GM18870 (cell line): ENCODE measurements around the gene CACNA1S.

ENCODE experiments used
- ATAC-seq: cut with Tn5 transposase; IDR thresholded peaks from one replicate; pipeline ENCODE4 v1.9.1; 2021; ENCODE audit warnings: moderate library complexity; ENCODE audit not compliant: unreplicated experiment

Gene CACNA1S

DNA sequence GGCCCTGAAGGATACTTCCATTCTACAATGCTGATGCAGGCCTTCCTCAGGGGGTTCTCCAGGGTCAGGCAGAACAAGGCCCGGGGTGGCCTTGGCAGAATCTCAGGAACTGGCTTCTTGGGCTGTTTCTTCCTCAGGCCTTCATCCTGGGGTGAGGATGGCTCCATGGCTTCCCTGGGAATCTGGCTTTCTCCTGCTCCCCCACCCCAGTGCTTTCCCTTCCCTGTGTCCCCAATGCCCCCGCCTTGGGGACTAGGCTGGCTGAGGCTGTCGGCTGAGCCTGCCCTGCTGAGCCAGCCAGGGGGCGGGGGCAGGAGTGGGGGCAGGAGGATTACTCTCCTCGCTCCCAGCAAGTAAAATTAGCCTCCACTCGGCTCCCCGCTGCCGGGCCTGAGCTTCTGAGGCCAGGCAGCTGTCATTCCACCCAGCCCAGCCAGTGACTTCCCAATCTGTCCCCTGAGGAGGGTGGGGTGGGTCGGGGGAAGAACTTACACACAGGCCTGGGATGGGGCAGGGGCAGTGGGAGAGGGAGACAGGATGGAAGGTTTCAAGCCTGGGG, at the start of gene CACNA1S:
TSS of gene CACNA1S (minus strand) at position 254 of the 559 bp plus-strand sequence. CDS start at position 167, 87 bp downstream.
- no peak for ATAC-seq

DNA sequence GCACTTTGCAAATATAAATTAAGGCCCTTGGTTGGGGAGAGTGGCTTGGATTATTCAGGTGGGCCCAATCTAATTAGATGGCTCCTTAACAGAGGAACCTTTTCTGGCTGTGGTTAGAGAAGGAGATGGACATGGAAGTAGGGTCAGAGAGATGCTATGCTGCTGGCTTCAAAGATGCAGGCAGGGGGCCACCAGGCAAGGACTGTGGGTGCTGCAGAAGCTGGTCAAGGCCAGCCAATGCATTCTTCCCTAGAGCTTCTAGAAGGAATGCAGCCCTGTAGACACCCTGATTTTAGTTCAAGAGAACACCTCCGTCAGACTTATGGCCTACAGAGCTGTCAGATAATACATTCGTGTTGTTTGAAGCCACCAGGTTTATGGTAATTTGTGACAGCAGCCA, 45.7 kb upstream of the CACNA1S start:
- ATAC-seq = no peak

DNA sequence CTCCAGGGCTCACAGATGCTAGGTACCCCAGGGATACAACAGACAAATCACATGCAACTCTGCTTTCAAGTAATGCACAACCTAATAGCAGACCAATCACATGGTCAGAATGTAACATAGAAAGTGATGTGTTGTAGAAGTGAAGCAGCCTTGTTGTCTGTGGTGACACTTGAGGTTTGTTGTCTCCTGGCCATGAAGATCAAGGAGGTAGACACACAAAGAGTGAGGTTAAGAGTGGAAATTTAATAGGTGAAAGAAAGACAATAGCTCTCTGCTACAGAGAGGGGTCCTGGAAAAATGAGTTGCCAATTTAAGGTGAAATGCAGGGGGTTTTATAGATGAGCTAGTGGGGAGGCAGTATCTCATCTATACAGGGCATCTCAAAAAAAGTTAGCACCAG, 44.6 kb upstream of the CACNA1S start:
- no peak for ATAC-seq

DNA sequence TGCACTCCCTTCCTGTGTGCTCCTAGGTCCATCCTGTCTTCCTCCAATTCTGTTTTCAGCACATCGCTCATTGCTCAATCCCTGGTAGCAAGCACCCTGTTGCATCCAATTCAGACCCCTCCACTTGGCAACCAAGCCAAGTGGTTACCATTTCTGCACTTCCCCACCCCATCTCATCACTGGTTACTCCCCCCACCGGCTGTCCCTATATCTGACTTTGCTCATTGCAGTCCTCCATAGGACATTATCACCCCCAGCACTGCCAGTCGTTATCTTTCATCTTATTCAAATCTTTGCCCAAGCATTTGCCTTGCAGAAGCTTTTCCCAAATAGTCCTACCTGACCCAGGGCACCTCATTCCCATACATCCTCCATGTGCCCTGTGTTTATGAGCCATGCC, 44.1 kb upstream of the CACNA1S start:
- ATAC-seq = no peak

DNA sequence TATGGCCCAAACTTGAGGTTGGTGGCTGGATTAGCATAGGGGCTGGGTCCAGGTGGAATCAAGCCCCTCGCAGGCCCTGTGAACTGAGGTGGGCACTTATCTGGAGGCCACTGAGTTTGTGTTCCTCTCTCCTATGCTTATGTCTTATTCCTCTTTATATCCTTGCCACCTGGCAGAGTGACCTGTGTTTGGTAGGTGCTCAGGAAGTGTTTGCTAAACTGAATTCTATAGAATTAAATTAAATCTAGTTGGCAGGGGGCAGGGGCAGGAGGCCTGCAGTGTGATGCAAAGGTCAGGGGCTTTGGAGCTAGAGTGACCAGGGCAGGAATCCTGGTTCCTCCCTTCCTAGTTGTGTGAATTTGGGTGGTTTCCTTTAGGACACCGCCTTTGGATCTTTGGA, 43.1 kb upstream of the CACNA1S start:
- no peak for ATAC-seq

DNA sequence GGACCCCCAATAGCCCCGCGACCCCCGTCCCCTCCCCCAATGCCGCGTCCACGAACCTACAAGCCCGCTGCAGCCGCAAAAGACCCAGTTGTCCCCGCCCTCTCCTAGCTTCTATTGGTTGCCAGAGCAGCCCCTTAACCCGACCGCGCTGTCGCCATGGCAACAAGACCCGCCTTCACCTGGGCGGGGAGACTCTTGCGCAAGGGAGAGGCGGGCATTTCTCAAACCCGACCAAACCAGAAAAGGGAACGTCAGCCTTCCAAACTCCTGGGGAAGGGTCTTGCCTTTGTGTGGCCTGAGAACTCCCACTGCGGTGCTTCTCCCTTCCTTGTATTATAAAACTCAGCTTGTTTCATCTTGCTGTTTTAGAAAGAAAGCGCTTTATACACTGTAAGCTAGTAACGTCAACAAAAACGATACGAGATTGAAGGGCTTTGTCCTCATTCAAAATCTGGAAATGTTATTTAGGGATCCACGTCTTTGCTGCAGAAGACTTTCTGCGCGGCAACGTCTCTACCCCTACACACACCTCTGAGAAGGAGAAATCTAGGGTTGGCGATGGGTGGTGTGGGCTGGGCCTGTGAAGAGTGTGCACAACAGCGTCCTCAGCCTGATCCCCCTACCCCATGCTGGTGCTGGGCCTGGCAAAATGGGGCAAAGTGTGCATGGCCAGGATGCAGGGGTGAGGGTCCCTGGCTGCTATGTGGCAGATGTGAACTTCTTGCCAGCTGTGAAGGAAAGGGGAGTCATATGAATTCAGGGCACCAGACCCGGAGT, 42.4 kb upstream of the CACNA1S start, which contains the start of gene TMEM9:
TSS of gene TMEM9 (minus strand) at position 86 of the 777 bp plus-strand sequence. CDS start 551 bp downstream, outside the sequence.
- peak; percentile 90 for ATAC-seq

DNA sequence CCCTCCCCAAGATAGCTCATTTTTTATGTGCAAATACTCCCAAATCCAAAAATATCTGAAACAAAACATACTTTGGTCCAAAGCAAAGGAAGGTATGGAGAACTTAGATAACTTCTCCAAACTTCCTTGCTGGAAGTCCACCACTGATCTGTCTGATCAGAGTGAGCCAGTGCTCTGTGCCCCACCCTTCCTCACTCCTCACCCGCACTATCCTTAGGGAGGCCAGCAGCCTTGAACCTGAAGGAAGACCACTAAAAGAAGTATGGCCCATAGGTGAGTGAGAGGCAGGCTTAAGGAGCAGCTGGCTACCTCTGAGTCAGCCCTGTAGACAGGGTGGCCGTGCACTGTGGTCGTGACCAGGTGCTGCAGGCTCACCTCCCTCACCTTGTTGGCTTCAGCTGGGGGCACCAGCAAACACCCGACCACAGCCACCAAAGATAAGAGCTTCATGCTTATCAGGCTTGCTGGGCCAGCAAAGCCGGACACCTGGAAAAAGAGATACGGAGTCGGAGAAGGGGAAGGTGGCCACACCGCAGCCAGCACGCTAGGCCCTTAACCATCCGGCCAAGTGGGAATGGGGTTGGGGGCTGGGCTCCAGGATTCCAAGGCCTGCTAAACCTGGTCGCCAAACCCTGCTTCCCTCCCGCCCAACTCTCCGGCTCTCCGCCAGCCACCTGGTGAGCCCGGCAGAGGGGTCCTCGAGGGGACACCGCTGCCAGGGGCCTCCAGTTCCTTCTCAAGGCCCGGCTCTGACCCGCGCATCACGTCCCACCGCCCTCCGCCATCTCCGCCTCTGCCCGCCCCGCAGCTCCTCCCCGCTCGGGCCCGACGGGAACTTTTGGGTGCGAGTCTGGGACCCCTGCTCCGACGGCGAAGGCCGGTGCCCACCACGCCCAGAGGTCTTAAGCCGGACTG, 41.5 kb upstream of the CACNA1S start:
- peak; percentile 29 for ATAC-seq

DNA sequence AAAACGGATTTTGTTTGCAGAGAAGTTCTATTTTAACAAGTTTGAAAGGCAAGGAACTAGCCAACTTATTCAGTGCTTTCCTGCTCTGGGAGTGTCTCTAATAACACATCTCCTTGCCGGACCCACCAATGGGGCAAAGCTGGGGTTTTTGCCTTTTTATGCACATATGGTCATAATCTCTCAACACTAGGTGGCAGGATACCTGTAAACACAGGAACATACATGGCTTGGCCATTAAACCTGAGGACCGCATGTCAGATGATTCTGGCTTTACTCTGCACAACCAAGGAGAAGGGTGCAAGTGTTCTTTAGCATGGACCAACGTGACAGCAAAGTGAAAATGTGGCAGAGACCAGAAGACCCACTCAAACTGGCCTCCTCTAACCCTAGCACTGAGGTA, 37.2 kb upstream of the CACNA1S start:
- no peak for ATAC-seq

DNA sequence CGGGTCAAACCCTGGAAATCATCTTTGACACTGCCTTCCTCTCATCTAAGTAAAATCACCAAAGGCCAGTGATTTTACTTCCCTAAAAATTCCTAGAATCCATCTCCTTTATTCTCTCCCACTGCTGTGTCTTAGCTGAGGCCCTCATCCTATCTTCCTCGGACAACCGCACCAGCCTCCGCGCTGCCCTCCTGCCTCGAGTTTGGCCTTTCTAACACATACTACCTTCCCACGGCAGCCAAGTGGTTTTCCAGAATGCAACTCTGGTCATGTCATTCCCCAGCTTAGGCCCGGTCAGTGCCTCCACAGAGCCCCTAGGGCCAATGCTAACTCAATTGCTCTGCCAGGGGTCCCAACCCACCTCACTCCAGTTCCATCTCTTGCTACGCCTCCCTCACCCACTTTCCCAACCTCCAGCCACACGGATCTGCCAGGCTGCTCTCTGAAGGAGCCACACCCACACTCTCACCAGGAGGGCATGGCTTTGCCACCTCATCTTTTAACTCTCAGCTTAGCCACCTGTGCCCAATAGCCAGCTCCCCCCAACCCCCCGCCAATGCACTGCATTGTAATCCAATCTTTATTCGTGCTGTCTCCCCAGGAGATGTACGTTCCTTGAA, 35.3 kb upstream of the CACNA1S start:
- ATAC-seq = no peak

DNA sequence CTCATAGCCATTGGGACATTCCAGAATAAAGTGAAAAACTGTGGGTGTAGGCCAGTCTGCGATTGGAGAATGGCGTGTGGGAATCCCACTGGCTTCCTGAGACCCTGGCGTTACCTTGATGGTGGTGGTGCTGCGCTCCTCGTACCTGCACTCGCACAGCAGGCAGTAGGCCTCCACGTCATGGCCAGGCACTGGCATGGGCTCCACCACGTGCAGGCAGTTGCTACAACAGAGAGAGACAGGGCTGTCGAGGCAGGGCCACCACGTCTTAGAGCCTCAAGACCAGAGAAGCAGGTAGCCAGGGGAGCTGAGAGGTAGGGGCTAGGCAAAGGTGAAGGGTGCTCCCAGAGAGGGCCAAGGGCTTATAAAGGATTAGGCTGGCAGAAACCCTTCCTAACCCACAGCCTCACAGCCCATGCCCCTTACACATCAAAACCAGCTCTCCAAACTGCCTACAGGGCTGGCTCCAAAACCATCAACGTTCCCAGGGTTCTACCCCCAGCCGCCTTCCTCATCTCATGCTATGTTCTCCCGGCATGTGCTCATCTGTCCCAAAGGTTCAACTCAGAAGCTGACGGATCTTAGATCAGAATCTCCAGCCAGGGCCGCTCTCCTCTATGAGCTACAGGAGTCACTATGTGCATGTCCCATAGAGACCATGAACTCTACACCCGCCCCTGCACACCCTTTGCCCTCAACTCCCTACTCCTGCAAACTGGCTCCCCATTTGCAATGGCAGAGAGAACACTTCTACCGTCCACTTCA, 34.6 kb upstream of the CACNA1S start:
- ATAC-seq = no peak

DNA sequence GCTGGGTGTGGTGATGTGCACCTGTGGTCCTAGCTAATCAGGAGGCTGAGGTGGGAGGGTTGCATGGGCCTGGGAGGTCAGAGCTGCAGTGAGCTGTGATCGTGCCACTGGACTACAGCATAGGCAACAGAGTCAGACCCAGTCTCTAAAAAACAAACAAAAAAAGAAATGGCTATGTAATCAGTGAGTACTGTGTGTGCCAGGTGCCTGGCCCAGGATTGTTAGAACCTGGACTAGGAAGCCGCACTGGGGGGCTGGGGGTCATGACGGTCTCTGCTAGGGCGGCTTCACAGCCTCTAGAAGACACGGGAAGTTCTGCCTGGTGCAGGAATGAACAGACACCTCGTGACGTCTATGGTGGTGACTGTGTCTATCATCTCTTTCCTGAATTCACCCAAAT, 33.6 kb upstream of the CACNA1S start:
- no peak for ATAC-seq

DNA sequence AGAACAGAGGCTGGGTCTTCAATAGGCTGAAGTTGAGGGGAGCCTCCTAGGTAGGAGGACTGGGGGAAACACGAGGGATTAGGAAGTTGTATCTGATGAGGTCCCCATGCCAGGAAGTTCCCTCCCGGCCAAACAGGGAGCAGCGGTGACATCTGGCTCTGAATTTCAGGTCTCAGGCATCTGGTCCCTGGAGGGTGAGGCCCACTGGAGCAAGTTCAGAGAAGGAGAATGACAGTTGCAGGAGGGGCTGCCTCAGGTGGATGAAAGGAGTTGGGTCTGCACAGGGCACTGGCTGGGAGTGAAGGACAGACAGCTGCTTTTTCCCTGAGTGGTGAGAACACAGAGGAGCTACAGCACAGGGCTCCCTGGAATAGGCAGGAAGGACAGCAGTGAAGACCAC, 32.9 kb upstream of the CACNA1S start:
- no peak for ATAC-seq

DNA sequence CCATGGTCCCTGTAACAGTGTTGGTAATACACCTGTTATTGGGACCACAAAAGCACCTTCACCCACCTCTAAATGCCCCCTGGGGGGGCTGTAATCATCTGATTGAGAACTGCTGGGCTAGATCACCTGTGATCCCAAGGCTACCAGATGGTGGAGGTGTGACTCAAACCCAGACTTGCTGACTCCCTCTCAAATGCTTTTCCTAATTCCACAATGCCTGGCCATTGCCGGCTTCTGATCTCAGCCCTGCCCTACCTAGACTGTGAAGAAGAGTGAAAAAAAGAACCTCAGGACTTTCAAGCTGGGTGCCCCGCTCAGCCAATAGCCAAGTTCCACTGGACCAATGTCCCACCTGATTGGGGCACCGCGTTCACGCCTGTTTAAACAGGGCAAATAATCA, 32.5 kb upstream of the CACNA1S start:
- ATAC-seq = no peak

DNA sequence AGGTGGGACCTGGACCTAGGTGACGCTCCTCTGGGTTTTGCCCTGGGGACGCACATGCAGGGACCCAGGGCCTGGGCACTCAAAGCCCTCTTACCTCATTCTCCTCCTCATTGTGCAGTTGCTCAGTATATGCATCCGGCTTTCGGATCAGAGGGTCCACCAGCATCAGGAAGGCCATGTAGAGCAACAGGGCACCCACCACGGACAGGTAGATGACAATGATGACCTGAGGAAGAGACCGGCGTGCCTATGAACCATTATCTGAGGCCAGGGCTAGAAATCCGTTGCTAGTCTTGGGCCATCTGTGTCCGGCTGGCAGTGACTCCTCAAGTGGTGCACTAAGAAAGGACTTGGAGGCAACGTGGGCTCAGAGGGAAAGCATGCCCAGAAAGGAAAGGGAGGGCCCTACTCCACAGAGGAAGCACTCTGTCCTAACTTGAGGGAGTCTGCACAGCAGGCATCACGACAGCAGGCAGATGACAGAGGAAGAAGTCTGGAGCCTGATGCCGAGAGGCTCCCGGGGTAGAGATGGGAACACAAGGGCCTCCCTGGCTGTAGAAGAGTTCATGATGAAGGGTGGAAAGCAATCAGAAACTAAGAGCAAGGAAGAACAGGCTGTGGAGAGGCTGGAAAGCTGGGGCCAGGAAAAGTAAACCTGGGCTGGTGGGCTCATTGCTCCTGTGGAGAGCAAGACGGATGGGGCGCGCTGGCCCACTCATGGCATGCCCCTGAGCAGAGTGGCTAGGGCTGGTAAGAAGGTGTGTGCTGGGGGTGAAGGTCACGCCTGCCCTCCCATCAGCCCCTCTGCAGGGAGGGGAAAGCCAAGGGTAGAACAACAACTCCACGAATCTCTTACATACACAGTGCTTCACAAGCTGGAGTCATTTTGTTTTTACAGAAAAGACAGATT, 31.8 kb upstream of the CACNA1S start:
- no peak for ATAC-seq

DNA sequence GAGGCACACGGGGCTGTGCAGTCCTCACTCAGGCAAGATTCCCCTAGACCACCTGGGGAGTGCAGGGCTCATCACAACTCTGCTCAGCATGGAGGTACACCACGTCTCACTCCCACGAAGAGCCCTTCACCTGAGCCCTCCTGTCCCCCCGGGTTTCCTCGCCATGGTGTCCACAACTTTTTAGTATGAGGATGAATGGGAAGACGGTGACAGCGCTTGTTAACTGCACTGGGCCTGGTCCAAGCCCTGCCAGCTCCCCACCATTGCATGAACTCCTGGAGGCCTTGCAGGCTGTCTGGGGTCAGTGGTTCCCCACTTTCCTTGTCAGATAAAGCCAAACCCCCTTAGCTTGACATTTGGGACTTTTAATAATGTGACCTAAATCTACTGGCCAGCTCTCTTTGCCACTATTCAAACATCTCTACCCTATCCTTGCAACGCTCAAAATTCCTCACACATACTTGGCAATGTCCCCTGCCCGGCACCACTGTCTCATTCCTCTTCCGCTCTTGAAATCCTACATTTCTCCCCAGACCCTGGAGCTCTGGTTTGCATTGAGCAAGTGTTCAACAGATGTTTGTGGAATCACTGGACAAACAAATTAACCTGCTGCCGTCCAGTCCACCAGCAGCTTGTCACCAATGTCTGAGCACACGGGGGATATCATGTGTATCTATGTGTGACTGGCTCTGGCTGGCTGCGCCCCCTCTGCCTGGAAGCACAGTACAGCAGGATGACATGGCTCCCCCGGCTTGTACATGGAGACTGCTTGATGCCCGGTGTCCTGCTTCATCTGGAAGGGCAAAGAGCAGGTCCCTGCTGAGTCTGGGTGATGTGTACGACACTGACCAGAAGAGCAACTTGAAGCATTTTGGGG, 30.9 kb upstream of the CACNA1S start:
- ATAC-seq = no peak

DNA sequence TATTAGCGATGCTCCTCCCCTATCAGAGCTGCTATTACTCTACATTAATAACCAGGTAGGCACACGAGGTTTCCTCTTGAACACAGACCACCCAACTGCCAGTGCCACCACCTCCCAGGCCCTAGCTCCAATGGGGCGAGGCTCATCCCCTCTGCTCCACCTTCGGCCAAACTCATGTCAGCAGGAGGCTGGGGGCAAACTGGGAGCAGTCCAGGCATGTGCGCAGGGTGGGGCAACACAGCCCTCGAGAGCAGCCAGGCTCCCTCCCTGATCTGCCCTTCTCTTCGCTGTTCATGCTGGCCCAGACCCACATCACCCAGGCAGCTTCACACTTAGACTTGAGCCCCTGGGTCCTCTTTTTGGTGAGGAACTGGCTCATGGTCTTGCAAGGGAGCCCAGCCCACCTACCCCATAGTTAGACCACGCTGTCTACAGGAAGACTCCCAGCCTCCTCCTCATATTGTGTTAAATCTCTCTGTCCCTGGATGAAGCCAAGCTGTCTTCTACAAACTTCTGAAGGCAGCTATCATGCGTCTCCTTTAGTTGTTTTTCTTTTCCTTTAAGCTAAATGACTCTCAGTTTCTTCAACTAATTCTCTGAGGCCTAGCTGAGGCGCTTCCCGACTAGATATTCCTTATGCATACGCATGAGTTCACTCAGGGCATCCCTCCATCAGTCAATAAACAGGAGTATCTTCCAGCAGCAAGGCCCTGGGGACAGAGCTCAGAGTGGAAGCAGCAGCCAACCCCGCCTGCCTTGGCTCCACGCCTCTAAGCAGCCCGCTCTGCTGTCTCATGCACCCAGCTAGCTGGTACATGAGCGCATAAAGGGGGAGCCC, 30.0 kb upstream of the CACNA1S start:
- no peak for ATAC-seq

DNA sequence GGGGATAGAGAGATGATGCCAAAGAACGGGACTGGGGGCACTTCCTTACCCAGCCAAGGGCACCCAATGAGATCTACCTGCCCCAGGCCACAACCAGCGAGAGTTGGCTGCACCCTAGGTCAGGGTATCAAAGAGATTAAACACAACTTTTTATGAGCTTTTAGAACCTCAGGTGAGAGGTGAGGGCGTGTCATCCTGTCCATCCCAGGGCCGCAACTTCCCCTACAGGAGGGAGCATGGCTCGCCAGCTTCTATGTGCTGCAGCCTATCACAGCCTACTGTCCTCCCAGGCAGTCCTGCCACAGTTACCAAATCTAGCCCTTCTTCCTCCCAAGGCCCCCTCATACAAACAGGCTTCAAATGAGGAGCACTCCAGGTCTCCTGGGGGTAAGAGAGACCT, 29.2 kb upstream of the CACNA1S start:
- no peak for ATAC-seq

DNA sequence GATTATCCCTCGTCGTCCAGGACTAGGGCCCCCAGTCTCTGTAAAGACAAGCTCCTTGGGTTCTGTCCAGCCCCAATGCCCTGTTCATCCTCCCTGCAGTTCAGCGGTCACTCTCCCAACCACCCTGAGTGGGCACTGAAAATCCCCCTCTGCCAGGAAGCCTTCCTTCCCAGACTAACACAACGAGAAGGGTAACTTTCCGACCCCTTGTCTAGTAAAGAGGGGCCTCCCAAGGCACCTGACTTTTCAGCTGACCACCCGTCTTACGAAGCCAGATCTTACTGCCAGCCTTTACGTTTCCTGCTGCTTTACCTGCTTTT, 28.7 kb upstream of the CACNA1S start:
- no peak for ATAC-seq
